ENCODE measurements around the gene CHCHD4. TPM values are rescaled to one million over a fixed set of nuclear protein-coding genes. Genes with fewer than 3 reads are reported as not detected.
A peak's percentile ranks its signal among the peaks of the same experiment; 100 is the strongest.

The CHCHD4 gene
- polyA plus RNA-seq, 1 donor, result 17.7 TPM

- Histone ChIP-seq H3K36me3 (ENCODE audit: control insufficient read depth, insufficient read depth, low read length) (peaks cover 79% of the 10 kb centered on the region), H3K4me3 (ENCODE audit: low read length) (no peak overlapping the region), H3K4me1 (ENCODE audit: control insufficient read depth, insufficient read depth, low read length) (peaks cover 22% of the 10 kb centered on the region), H3K27ac (ENCODE audit: low read length) (no peak overlapping the region), H3K27me3 (ENCODE audit: control insufficient read depth, insufficient read depth, low read length) (no peaks in the 10 kb centered on the region), H3K9me3 (ENCODE audit: control insufficient read depth, low read depth, low read length) (no peaks in the 10 kb centered on the region)
- no peak for DNase-seq
- WGBS (ENCODE audit: insufficient coverage, low lambda C conversion rate), result 100% methylated on average over 4 of the region's 9 CpGs
Measured at GRCh38 chr3:14150491-14151230, 26.0 kb upstream of the CHCHD4 start.

DNA sequence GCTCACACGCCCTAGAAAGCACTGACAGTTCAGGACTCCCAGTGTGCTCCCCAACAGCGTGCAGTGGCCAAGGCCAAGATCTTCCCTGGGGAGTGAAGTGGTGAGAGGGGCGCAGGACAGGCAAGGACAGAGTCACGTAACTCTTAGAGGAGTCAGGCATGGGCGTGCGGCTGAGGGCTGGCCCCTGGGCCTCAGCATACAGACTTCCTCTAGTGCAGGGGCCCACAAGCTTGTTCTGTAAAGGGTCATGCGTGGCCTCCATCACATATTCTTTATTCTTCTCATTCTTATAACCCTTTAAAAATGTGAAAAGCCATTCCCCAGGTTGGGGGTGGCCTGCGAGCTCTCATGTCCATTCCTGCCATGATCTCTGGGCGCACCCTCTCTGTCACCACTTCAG lies 25.4 kb upstream of the CHCHD4 start:
- H3K4me1 ChIP-seq (ENCODE audit: control insufficient read depth, insufficient read depth, low read length), result peaks cover 27% of the 10 kb centered on the region
- H3K9me3 ChIP-seq (ENCODE audit: control insufficient read depth, low read depth, low read length), result no peaks in the 10 kb centered on the region
- no peak for DNase-seq
- no peak overlapping the region for H3K4me3 ChIP-seq (ENCODE audit: low read length)
- H3K27ac ChIP-seq (ENCODE audit: low read length), result no peak overlapping the region
- H3K36me3 ChIP-seq (ENCODE audit: control insufficient read depth, insufficient read depth, low read length), result peaks cover 84% of the 10 kb centered on the region
- no CpG with 5 or more reads among the region's 9 CpGs for WGBS (ENCODE audit: insufficient coverage, low lambda C conversion rate)
- no peaks in the 10 kb centered on the region for H3K27me3 ChIP-seq (ENCODE audit: control insufficient read depth, insufficient read depth, low read length)

DNA sequence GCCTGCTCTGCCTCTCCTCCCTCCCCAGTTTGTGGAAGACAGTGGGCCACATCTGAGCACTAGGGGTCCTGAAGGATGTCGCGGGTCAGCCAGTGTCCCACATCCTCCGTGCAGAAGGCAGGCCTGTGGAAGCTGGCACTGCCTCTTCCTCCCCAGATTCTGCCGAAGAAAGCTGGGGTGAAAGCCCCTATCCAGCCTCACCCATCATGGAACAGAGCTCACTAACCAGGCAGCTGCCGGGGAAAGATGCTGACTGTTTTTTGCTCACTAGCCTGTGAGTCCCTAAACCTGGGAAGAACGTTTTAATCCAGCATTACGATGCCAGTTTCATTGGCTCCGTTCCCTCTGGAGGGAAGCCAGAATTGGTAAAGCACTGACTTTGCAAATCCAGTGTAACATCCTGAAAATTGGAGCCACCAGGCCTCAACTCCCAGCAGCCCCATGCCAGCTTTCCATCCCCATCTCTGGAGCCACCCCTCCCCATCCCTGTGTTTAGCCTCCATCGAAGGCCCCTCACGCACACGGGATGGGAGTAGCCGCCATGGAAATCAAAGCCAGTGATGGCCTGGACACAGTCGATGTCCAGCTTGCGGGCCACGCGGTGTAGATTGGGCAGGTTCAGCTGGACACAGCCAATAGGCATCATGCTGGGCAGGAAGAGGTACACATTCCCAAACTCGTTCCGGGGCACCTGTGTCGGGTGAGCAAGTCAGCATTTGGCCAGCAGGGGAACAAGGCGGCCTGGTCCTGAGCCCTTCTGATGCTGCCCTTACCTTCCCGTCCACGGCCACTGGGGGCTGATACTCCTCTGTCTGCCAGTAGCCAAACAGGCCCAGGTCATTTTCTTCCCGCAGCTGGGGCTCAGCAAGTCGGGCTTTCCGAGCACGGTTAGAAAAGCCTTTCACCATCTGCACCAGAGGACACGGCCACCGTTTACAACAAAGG lies 23.6 kb upstream of the CHCHD4 start:
- WGBS (ENCODE audit: insufficient coverage, low lambda C conversion rate), result 100% methylated on average over 1 of the region's 28 CpGs
- Histone ChIP-seq H3K9me3 (ENCODE audit: control insufficient read depth, low read depth, low read length) (no peaks in the 10 kb centered on the region), H3K27ac (ENCODE audit: low read length) (no peak overlapping the region), H3K4me3 (ENCODE audit: low read length) (no peak overlapping the region), H3K4me1 (ENCODE audit: control insufficient read depth, insufficient read depth, low read length) (peaks cover 40% of the 10 kb centered on the region), H3K36me3 (ENCODE audit: control insufficient read depth, insufficient read depth, low read length) (peaks cover 71% of the 10 kb centered on the region), H3K27me3 (ENCODE audit: control insufficient read depth, insufficient read depth, low read length) (no peaks in the 10 kb centered on the region)
- DNase-seq, result no peak

DNA sequence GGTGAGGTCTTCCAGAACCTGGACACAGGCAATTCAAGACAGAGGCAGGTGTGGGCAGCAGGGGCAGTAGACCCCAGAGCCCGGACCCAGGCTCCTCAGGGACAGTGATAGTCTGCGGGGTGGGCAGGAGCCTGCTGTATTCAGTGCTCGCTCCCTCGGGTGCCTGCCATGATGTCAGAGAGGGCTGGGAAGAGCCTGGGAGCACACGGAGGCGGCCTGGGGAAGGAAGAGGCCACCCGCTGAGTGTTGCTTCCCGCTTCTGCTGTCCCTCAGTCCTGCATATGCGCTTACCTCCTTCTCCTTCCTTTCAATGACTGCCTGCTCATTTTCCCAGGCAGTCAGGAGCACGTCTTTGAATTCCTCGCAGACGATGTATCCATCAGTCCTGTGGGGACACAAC lies 22.9 kb upstream of the CHCHD4 start:
- no peak overlapping the region for H3K27ac ChIP-seq (ENCODE audit: low read length)
- no CpG with 5 or more reads among the region's 12 CpGs for WGBS (ENCODE audit: insufficient coverage, low lambda C conversion rate)
- peaks cover 71% of the 10 kb centered on the region for H3K36me3 ChIP-seq (ENCODE audit: control insufficient read depth, insufficient read depth, low read length)
- H3K9me3 ChIP-seq (ENCODE audit: control insufficient read depth, low read depth, low read length), result no peaks in the 10 kb centered on the region
- H3K4me1 ChIP-seq (ENCODE audit: control insufficient read depth, insufficient read depth, low read length), result peaks cover 34% of the 10 kb centered on the region
- no peak overlapping the region for H3K4me3 ChIP-seq (ENCODE audit: low read length)
- no peak for DNase-seq
- no peaks in the 10 kb centered on the region for H3K27me3 ChIP-seq (ENCODE audit: control insufficient read depth, insufficient read depth, low read length)

DNA sequence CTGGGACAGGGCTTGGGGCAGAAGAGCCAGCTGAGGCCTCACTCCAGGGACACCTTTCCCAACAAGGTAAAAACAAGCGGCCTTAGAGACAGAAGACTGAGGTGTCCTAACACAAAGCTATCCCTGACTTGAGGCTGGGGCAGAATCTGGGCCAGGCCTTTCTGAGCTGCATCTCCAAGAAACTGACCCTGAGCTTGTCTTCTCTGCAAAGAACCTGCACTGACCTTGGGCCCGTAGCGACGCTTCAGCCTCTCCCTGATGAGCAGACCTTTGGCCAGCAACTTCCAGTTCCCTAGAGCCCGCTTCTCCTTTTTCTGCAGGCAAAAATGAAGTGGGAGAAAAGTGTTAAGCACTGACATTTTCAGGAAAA lies 22.4 kb upstream of the CHCHD4 start:
- Histone ChIP-seq H3K4me3 (ENCODE audit: low read length) (no peak overlapping the region), H3K27ac (ENCODE audit: low read length) (no peak overlapping the region), H3K9me3 (ENCODE audit: control insufficient read depth, low read depth, low read length) (no peaks in the 10 kb centered on the region), H3K4me1 (ENCODE audit: control insufficient read depth, insufficient read depth, low read length) (peaks cover 30% of the 10 kb centered on the region), H3K27me3 (ENCODE audit: control insufficient read depth, insufficient read depth, low read length) (no peaks in the 10 kb centered on the region), H3K36me3 (ENCODE audit: control insufficient read depth, insufficient read depth, low read length) (peaks cover 71% of the 10 kb centered on the region)
- DNase-seq, result no peak
- WGBS (ENCODE audit: insufficient coverage, low lambda C conversion rate), result no CpG with 5 or more reads among the region's 5 CpGs

DNA sequence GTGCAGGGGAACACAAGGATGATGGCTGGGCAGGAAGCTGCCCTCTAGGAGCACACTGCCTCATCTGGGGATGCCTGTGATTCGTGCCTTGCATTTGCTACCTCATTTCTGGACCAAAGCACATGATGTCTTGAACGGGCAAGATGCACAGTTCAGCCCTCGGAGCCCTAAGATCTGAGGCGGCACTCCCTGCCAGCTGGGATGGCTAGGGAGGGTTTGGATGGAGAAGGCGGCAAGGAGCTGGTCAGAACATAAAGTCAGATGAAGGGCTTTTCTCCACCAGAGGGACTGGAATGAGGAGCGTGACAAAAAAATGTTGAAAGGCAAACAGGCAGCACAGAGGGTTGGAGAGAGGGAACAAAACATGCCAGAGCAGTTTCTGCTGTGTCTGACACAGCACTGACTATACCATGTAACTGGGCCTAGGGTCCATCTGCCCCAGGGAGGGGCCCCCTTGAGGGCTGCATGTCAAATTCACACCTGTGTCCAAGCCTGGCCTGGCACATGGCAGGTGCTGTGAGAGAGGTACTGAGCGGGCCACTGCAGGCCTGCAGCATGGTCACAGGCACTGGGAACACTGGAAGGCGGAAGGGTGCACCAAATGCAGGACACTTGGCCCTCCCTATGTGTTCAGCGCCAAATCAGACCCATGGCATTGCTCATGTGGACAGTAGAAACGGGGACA lies 21.9 kb upstream of the CHCHD4 start:
- peaks cover 30% of the 10 kb centered on the region for H3K4me1 ChIP-seq (ENCODE audit: control insufficient read depth, insufficient read depth, low read length)
- no peaks in the 10 kb centered on the region for H3K27me3 ChIP-seq (ENCODE audit: control insufficient read depth, insufficient read depth, low read length)
- H3K4me3 ChIP-seq (ENCODE audit: low read length), result no peak overlapping the region
- H3K27ac ChIP-seq (ENCODE audit: low read length), result no peak overlapping the region
- no CpG with 5 or more reads among the region's 10 CpGs for WGBS (ENCODE audit: insufficient coverage, low lambda C conversion rate)
- H3K36me3 ChIP-seq (ENCODE audit: control insufficient read depth, insufficient read depth, low read length), result peaks cover 71% of the 10 kb centered on the region
- no peaks in the 10 kb centered on the region for H3K9me3 ChIP-seq (ENCODE audit: control insufficient read depth, low read depth, low read length)
- DNase-seq, result no peak

GRCh38 chr3:14145670-14146380 lies 21.2 kb upstream of the CHCHD4 start:
- H3K36me3 ChIP-seq (ENCODE audit: control insufficient read depth, insufficient read depth, low read length), result peaks cover 71% of the 10 kb centered on the region
- DNase-seq, result no peak
- no peak overlapping the region for H3K27ac ChIP-seq (ENCODE audit: low read length)
- H3K27me3 ChIP-seq (ENCODE audit: control insufficient read depth, insufficient read depth, low read length), result no peaks in the 10 kb centered on the region
- H3K4me1 ChIP-seq (ENCODE audit: control insufficient read depth, insufficient read depth, low read length), result peaks cover 30% of the 10 kb centered on the region
- H3K4me3 ChIP-seq (ENCODE audit: low read length), result no peak overlapping the region
- H3K9me3 ChIP-seq (ENCODE audit: control insufficient read depth, low read depth, low read length), result no peaks in the 10 kb centered on the region
- WGBS (ENCODE audit: insufficient coverage, low lambda C conversion rate), result no CpG with 5 or more reads among the region's 10 CpGs

GRCh38 chr3:14145236-14145635 lies 20.6 kb upstream of the CHCHD4 start:
- Histone ChIP-seq H3K36me3 (ENCODE audit: control insufficient read depth, insufficient read depth, low read length) (peaks cover 71% of the 10 kb centered on the region), H3K9me3 (ENCODE audit: control insufficient read depth, low read depth, low read length) (no peaks in the 10 kb centered on the region), H3K27me3 (ENCODE audit: control insufficient read depth, insufficient read depth, low read length) (no peaks in the 10 kb centered on the region), H3K27ac (ENCODE audit: low read length) (peak overlapping the region; percentile 87), H3K4me1 (ENCODE audit: control insufficient read depth, insufficient read depth, low read length) (peaks cover 30% of the 10 kb centered on the region), H3K4me3 (ENCODE audit: low read length) (no peak overlapping the region)
- DNase-seq, result no peak
- 92% methylated on average over 1 of the region's 9 CpGs for WGBS (ENCODE audit: insufficient coverage, low lambda C conversion rate)

- Histone ChIP-seq H3K27ac (ENCODE audit: low read length) (peak overlapping the region; percentile 87), H3K36me3 (ENCODE audit: control insufficient read depth, insufficient read depth, low read length) (peaks cover 74% of the 10 kb centered on the region), H3K4me3 (ENCODE audit: low read length) (no peak overlapping the region), H3K9me3 (ENCODE audit: control insufficient read depth, low read depth, low read length) (no peaks in the 10 kb centered on the region), H3K4me1 (ENCODE audit: control insufficient read depth, insufficient read depth, low read length) (peaks cover 30% of the 10 kb centered on the region), H3K27me3 (ENCODE audit: control insufficient read depth, insufficient read depth, low read length) (no peaks in the 10 kb centered on the region)
- WGBS (ENCODE audit: insufficient coverage, low lambda C conversion rate), result no CpG with 5 or more reads among the region's 7 CpGs
- peak; percentile 92 to 93 for DNase-seq
Measured at GRCh38 chr3:14144423-14145075, 19.9 kb upstream of the CHCHD4 start.

Measured in large intestine (tissue), 3 donors.